Endodermal cell (in vitro differentiated cells): ENCODE results near the gene ZSCAN10. TPM values are rescaled to one million over a fixed set of nuclear protein-coding genes. Genes with fewer than 3 reads are reported as not detected.

Experiments
- DNase-seq: peaks from one replicate; pipeline ENCODE4 v3.0.0-alpha.2; 2017
- H3K27ac ChIP-seq: 2 replicates; pipeline ENCODE4 v1.5.1; 2013; ENCODE audit warnings: mild to moderate bottlenecking, low read depth, low read length, moderate library complexity
- H3K27me3 ChIP-seq: 2 replicates; pipeline ENCODE4 v1.6.1; 2013; ENCODE audit warnings: mild to moderate bottlenecking, low read length, moderate library complexity; ENCODE audit not compliant: insufficient read depth, control insufficient read depth, poor library complexity, severe bottlenecking
- H3K36me3 ChIP-seq: 2 replicates; pipeline ENCODE4 v1.7.0; 2013; ENCODE audit warnings: mild to moderate bottlenecking, low read length, moderate library complexity; ENCODE audit not compliant: control insufficient read depth, insufficient read depth
- H3K4me1 ChIP-seq: one replicate; pipeline ENCODE4 v1.7.0; 2013; ENCODE audit warnings: low read length; ENCODE audit not compliant: control insufficient read depth, insufficient read depth
- H3K4me3 ChIP-seq: 2 replicates; pipeline ENCODE4 v1.5.1; 2013; ENCODE audit warnings: mild to moderate bottlenecking, low read length, moderate library complexity
- H3K9ac ChIP-seq: 2 replicates; pipeline ENCODE4 v1.6.1; 2013; ENCODE audit warnings: mild to moderate bottlenecking, low read length, moderate library complexity; ENCODE audit not compliant: poor library complexity, severe bottlenecking; ENCODE audit errors: extremely low read depth
- H3K9me3 ChIP-seq: 2 replicates; pipeline ENCODE4 v1.6.1; 2013; ENCODE audit warnings: mild to moderate bottlenecking, low read length, moderate library complexity; ENCODE audit not compliant: control insufficient read depth
- H3K27ac Mint-ChIP-seq: 2 replicates; pipeline ENCODE4 v1.8.0; 2020; ENCODE audit warnings: mixed read lengths
- H3K27me3 Mint-ChIP-seq: 2 replicates; pipeline ENCODE4 v1.8.0; 2021; ENCODE audit warnings: mild to moderate bottlenecking, mixed read lengths; ENCODE audit not compliant: insufficient read depth
- H3K36me3 Mint-ChIP-seq: 2 replicates; pipeline ENCODE4 v1.8.0; 2020; ENCODE audit warnings: low read depth, mixed read lengths
- H3K4me1 Mint-ChIP-seq: 2 replicates; pipeline ENCODE4 v1.8.0; 2020; ENCODE audit warnings: mixed read lengths
- H3K4me3 Mint-ChIP-seq: 2 replicates; pipeline ENCODE4 v1.8.0; 2020; ENCODE audit warnings: mild to moderate bottlenecking, moderate library complexity, mixed read lengths
- H3K9me3 Mint-ChIP-seq: 2 replicates; pipeline ENCODE4 v1.8.0; 2020; ENCODE audit warnings: mild to moderate bottlenecking, mixed read lengths
- CTCF ChIP-seq: fragments of 200-600 bp; sonication (generic); conservative IDR thresholded peaks from 2 replicates; pipeline ENCODE4 v1.5.0; 2021; ENCODE audit warnings: antibody characterized with exemption, mild to moderate bottlenecking
- WGBS, 2 experiments: methylation state at CpG; one replicate each; pipeline versions ENCODE4 v1.1.5 to v1.1.7; 2013; ENCODE audit warnings: missing lambda C conversion rate in 2 of 2, mixed read lengths in 1 of 2; ENCODE audit not compliant: insufficient coverage in 1 of 2, insufficient read length in 1 of 2; 5-methylcytosine and 5-hydroxymethylcytosine counted together
- total RNA-seq, 2 donors: library from RNA; stranded (reverse); fragmentation: NEBNext Ultra II Directional in 1 of 2; extraction: Animal tissue kit (Norgen Biotek cat#: 25700) in 1 of 2; gene quantifications; 2 replicates in 1 of 2; 3 replicates in 1 of 2; pipeline ENCODE4 v1.2.1, GENCODE V29; 2021

Gene ZSCAN10
- total RNA-seq, 2 donors from 2014 or later = 36.6 to 70.0 TPM

- H3K4me3 Mint-ChIP-seq = peak overlapping the region; percentile 72
- Histone ChIP-seq H3K27ac (no peak overlapping the region), H3K27me3 (peaks cover 4% of the 10 kb centered on the region), H3K9me3 (no peaks in the 10 kb centered on the region), H3K4me3 (peak overlapping the region; percentile 81), H3K36me3 (no peaks in the 10 kb centered on the region), H3K9ac (peak overlapping the region; percentile 25), H3K4me1 (no peaks in the 10 kb centered on the region)
- TF ChIP-seq CTCF = no peak
- H3K4me1 Mint-ChIP-seq = peaks cover 7% of the 10 kb centered on the region
- H3K27me3 Mint-ChIP-seq = peaks cover 24% of the 10 kb centered on the region
- H3K36me3 Mint-ChIP-seq = peaks cover 6% of the 10 kb centered on the region
- H3K27ac Mint-ChIP-seq = peak overlapping the region; percentile 94
- H3K9me3 Mint-ChIP-seq = no peaks in the 10 kb centered on the region
- no peak for DNase-seq
- 76 to 84% methylated on average over 5 to 9 of the region's 9 CpGs for WGBS, 2 experiments
Observed at GRCh38 chr16:3059723-3060242, 39.3 kb downstream of the ZSCAN10 start.

- no peaks in the 10 kb centered on the region for H3K36me3 ChIP-seq
- peaks cover 9% of the 10 kb centered on the region for H3K36me3 Mint-ChIP-seq
- H3K27me3 ChIP-seq = peaks cover 4% of the 10 kb centered on the region
- peak overlapping the region; percentile 25 for H3K9ac ChIP-seq
- no peaks in the 10 kb centered on the region for H3K4me1 ChIP-seq
- H3K4me3 Mint-ChIP-seq = peak overlapping the region; percentile 72
- 0 to 1% methylated on average over 18 to 67 of the region's 67 CpGs for WGBS, 2 experiments
- peak; percentile 91 for TF ChIP-seq CTCF
- peak; percentile 97 for DNase-seq
- peak overlapping the region; percentile 94 for H3K27ac Mint-ChIP-seq
- H3K27me3 Mint-ChIP-seq = peaks cover 27% of the 10 kb centered on the region
- peak overlapping the region; percentile 81 for H3K4me3 ChIP-seq
- no peak overlapping the region for H3K27ac ChIP-seq
- H3K4me1 Mint-ChIP-seq = peaks cover 7% of the 10 kb centered on the region
- no peaks in the 10 kb centered on the region for H3K9me3 ChIP-seq
- H3K9me3 Mint-ChIP-seq = no peaks in the 10 kb centered on the region
Observed at GRCh38 chr16:3059041-3059722, 39.9 kb downstream of the ZSCAN10 start.

- Mint-ChIP-seq H3K9me3 (no peaks in the 10 kb centered on the region), H3K27ac (no peak overlapping the region), H3K4me3 (peak overlapping the region; percentile 72), H3K27me3 (peaks cover 30% of the 10 kb centered on the region), H3K36me3 (peaks cover 14% of the 10 kb centered on the region), H3K4me1 (peaks cover 7% of the 10 kb centered on the region)
- DNase-seq = peak; percentile 90
- Histone ChIP-seq H3K27me3 (peaks cover 4% of the 10 kb centered on the region), H3K9me3 (no peaks in the 10 kb centered on the region), H3K27ac (no peak overlapping the region), H3K4me3 (peak overlapping the region; percentile 77), H3K36me3 (no peaks in the 10 kb centered on the region), H3K4me1 (no peaks in the 10 kb centered on the region), H3K9ac (peak overlapping the region; percentile 25)
- WGBS, 2 experiments = 18 to 49% methylated on average over 29 to 77 of the region's 77 CpGs
- peak; percentile 47 for TF ChIP-seq CTCF
Observed at GRCh38 chr16:3058139-3059030, 40.7 kb downstream of the ZSCAN10 start.
